Bronchial epithelial cell (primary cell): ENCODE data around the gene SYNM. TPM values are rescaled to one million over a fixed set of nuclear protein-coding genes. Genes with fewer than 3 reads are reported as not detected.
A peak's percentile ranks its signal among the peaks of the same experiment; 100 is the strongest.

Experiments used
- DNase-seq: peaks from one replicate; pipeline ENCODE4 v3.0.0-alpha.2; 2010; ENCODE audit warnings: low read depth
- FAIRE-seq: peaks from 2 replicates; lab custom pipeline; 2011; peaks lifted over from hg19 to GRCh38; lab: Jason Lieb, UNC
- H3K27me3 ChIP-seq: 2 replicates; pipeline ENCODE4 v1.5.1; 2011; ENCODE audit warnings: low read length; ENCODE audit not compliant: control insufficient read depth, insufficient read depth
- H3K36me3 ChIP-seq: 2 replicates; pipeline ENCODE4 v1.5.1; 2011; ENCODE audit warnings: low read length; ENCODE audit not compliant: control insufficient read depth, insufficient read depth
- H3K4me3 ChIP-seq: 2 replicates; pipeline ENCODE4 v1.5.1; 2011; ENCODE audit warnings: mild to moderate bottlenecking, low read depth, low read length, control low read depth
- CTCF ChIP-seq: IDR thresholded peaks from 2 replicates; pipeline ENCODE4 v1.5.1; 2011; ENCODE audit warnings: mild to moderate bottlenecking, moderate library complexity, low read length, control low read depth, inconsistent platforms; ENCODE audit not compliant: insufficient read depth, severe bottlenecking
- total RNA-seq: library from RNA; depleted of rRNA; stranded (reverse); fragments of >200 nt; gene quantifications from 2 replicates; pipeline ENCODE4 v1.2.1, GENCODE V29; 2014

Gene SYNM
- total RNA-seq, 1 donor from 2014 or later: 0.26 TPM

GRCh38 chr15:99165956-99166689 lies 61.2 kb downstream of the SYNM start:
- DNase-seq (no peak), FAIRE-seq (peak; percentile 52)
- no peak overlapping the region for H3K4me3 ChIP-seq
- no peak for TF ChIP-seq CTCF
- H3K27me3 ChIP-seq: no peaks in the 10 kb centered on the region
- peaks cover 3% of the 10 kb centered on the region for H3K36me3 ChIP-seq

GRCh38 chr15:99167201-99167600 lies 62.3 kb downstream of the SYNM start:
- TF ChIP-seq CTCF: no peak
- Histone ChIP-seq H3K4me3 (no peak overlapping the region), H3K27me3 (no peaks in the 10 kb centered on the region), H3K36me3 (peaks cover 4% of the 10 kb centered on the region)
- FAIRE-seq (no peak), DNase-seq (no peak)

GRCh38 chr15:99167640-99168039 lies 62.8 kb downstream of the SYNM start:
- FAIRE-seq: no peak
- peaks cover 4% of the 10 kb centered on the region for H3K36me3 ChIP-seq
- H3K27me3 ChIP-seq: no peaks in the 10 kb centered on the region
- TF ChIP-seq CTCF: no peak
- no peak for DNase-seq
- H3K4me3 ChIP-seq: no peak overlapping the region

GRCh38 chr15:99168601-99169580 lies 64.0 kb downstream of the SYNM start:
- Histone ChIP-seq H3K36me3 (peaks cover 5% of the 10 kb centered on the region), H3K27me3 (no peaks in the 10 kb centered on the region), H3K4me3 (no peak overlapping the region)
- no peak for TF ChIP-seq CTCF
- DNase-seq (no peak), FAIRE-seq (no peak)

GRCh38 chr15:99169769-99170311 lies 65.0 kb downstream of the SYNM start:
- Histone ChIP-seq H3K4me3 (no peak overlapping the region), H3K36me3 (peaks cover 8% of the 10 kb centered on the region), H3K27me3 (no peaks in the 10 kb centered on the region)
- no peak for TF ChIP-seq CTCF
- DNase-seq: no peak
- FAIRE-seq: no peak
